ENCODE data around the gene MS4A4E. TPM values are rescaled to one million over a fixed set of nuclear protein-coding genes. Genes with fewer than 3 reads are reported as not detected.
"Not testable (repeated sequence)": the region's sequence is repeated elsewhere in the genome, so short reads cannot be mapped to it uniquely, and the experiment has no call there.

Gene MS4A4E
- total RNA-seq, 1 donor from 2014 or later = not detected

- ChIA-PET POLR2A (no interaction called here), CTCF (no interaction called here)
- intact Hi-C loops (cut with micrococcal nuclease) = no loop called here
- no peaks in the 10 kb centered on the region for H3K36me3 Mint-ChIP-seq (ENCODE audit: low read depth)
- TF ChIP-seq CTCF (IDR thresholded peaks at IDR 0.05) = no peak
- peaks cover 11% of the 10 kb centered on the region for H3K27me3 Mint-ChIP-seq
- no peaks in the 10 kb centered on the region for H3K9me3 Mint-ChIP-seq
- no peaks in the 10 kb centered on the region for H3K4me1 Mint-ChIP-seq
- no peak overlapping the region for H3K27ac Mint-ChIP-seq
- ATAC-seq (ENCODE audit: low read depth) (no peak), DNase-seq (no peak)
- no peak overlapping the region for H3K4me3 Mint-ChIP-seq
These were observed 84.3 kb downstream of the MS4A4E start for GRCh38 chr11:60158636-60159035.

GRCh38 chr11:60155931-60156330 lies 87.0 kb downstream of the MS4A4E start:
- ATAC-seq (ENCODE audit: low read depth) = no peak
- H3K27ac Mint-ChIP-seq = no peak overlapping the region
- H3K36me3 Mint-ChIP-seq (ENCODE audit: low read depth) = no peaks in the 10 kb centered on the region
- TF ChIP-seq CTCF (IDR thresholded peaks at IDR 0.05) = no peak
- ChIA-PET CTCF (no interaction called here), POLR2A (no interaction called here)
- peaks cover 9% of the 10 kb centered on the region for H3K27me3 Mint-ChIP-seq
- no peak overlapping the region for H3K4me3 Mint-ChIP-seq
- intact Hi-C loops (cut with micrococcal nuclease) = no loop called here
- no peak for DNase-seq
- H3K4me1 Mint-ChIP-seq = no peaks in the 10 kb centered on the region
- H3K9me3 Mint-ChIP-seq = no peaks in the 10 kb centered on the region

GRCh38 chr11:60152727-60153126 lies 90.2 kb downstream of the MS4A4E start:
- intact Hi-C loops (cut with micrococcal nuclease); ATAC-seq (ENCODE audit: low read depth); H3K27me3 Mint-ChIP-seq; H3K36me3 Mint-ChIP-seq (ENCODE audit: low read depth); DNase-seq; H3K27ac Mint-ChIP-seq; H3K9me3 Mint-ChIP-seq; H3K4me1 Mint-ChIP-seq; CTCF ChIA-PET; POLR2A ChIA-PET; H3K4me3 Mint-ChIP-seq: not testable (repeated sequence)

- H3K4me3 Mint-ChIP-seq = no peak overlapping the region
- no peak overlapping the region for H3K27ac Mint-ChIP-seq
- no peak for DNase-seq
- ATAC-seq (ENCODE audit: low read depth) = no peak
- no peaks in the 10 kb centered on the region for H3K36me3 Mint-ChIP-seq (ENCODE audit: low read depth)
- ChIA-PET POLR2A (no interaction called here), CTCF (no interaction called here)
- intact Hi-C loops (cut with micrococcal nuclease) = no loop called here
- no peaks in the 10 kb centered on the region for H3K9me3 Mint-ChIP-seq
- no peak for TF ChIP-seq CTCF (IDR thresholded peaks at IDR 0.05)
- H3K27me3 Mint-ChIP-seq = no peaks in the 10 kb centered on the region
- H3K4me1 Mint-ChIP-seq = no peaks in the 10 kb centered on the region
These were observed 92.7 kb downstream of the MS4A4E start for GRCh38 chr11:60150279-60150678.

Other genes starting within 250 kb of the MS4A4E start
- gene OOSP4B, start 226.0 kb downstream of the MS4A4E start, total RNA-seq = not detected in 2 replicates
- gene OOSP2, start 202.7 kb downstream of the MS4A4E start, total RNA-seq = not detected in 2 replicates
- gene MS4A3, start 186.5 kb downstream of the MS4A4E start, total RNA-seq = not detected in 2 replicates
- not detected in 2 replicates for gene MS4A2, start 154.5 kb downstream of the MS4A4E start, total RNA-seq
- gene MS4A6A, start 60.1 kb downstream of the MS4A4E start, total RNA-seq = 0.22 TPM in 1 of 2 replicates, not detected in the other
- 0.20 and 1.4 TPM in 2 replicates for gene MS4A4A, start 37.5 kb upstream of the MS4A4E start, total RNA-seq
- not detected in 2 replicates for gene MS4A6E, start 84.1 kb upstream of the MS4A4E start, total RNA-seq
- gene MS4A7, start 135.4 kb upstream of the MS4A4E start, total RNA-seq = 43.1 and 51.1 TPM in 2 replicates
- 4.6 and 4.9 TPM in 2 replicates for gene MS4A14, start 153.3 kb upstream of the MS4A4E start, total RNA-seq
- gene MS4A5, start 186.4 kb upstream of the MS4A4E start, total RNA-seq = not detected in 2 replicates
- 1,910 and 2,024 TPM in 2 replicates for gene MS4A1, start 212.7 kb upstream of the MS4A4E start, total RNA-seq
- gene MS4A12, start 249.6 kb upstream of the MS4A4E start, total RNA-seq = not detected in 2 replicates

Data from activated B cell treated with CpG ODN at 0.5 μM for 24 hours (primary cell).